ENCODE results near the gene SPRR4. TPM values are rescaled to one million over a fixed set of nuclear protein-coding genes. Genes with fewer than 3 reads are reported as not detected.
"Not testable (repeated sequence)": the region's sequence is repeated elsewhere in the genome, so short reads cannot be mapped to it uniquely, and the experiment has no call there.

Gene SPRR4
- total and polyA plus RNA-seq, 5 experiments from 2014 or later = not detected

- Mint-ChIP-seq H3K4me3 (no peak overlapping the region), H3K4me1 (peaks cover 0 to 4% (median 0%) of the 10 kb centered on the region in 4 donors), H3K27me3 (peaks cover 8 to 50% (median 21%) of the 10 kb centered on the region in 5 donors), H3K27ac (no peak overlapping the region), H3K36me3 (peaks cover 0 to 6% (median 0%) of the 10 kb centered on the region in 3 donors), H3K9me3 (peaks cover 0 to 13% (median 7%) of the 10 kb centered on the region in 9 donors)
- POLR2A ChIA-PET = no interaction called here
- no peak for DNase-seq
- no peak for ATAC-seq
Observed at GRCh38 chr1:152997901-152998300, 27.5 kb downstream of the SPRR4 start.

GRCh38 chr1:152998476-152998875 is 28.0 kb downstream of the SPRR4 start:
- Mint-ChIP-seq H3K9me3 (peaks cover 0 to 13% (median 7%) of the 10 kb centered on the region in 9 donors), H3K4me3 (no peak overlapping the region), H3K36me3 (peaks cover 0 to 6% (median 0%) of the 10 kb centered on the region in 3 donors), H3K4me1 (peaks cover 0 to 4% (median 0%) of the 10 kb centered on the region in 4 donors), H3K27ac (no peak overlapping the region), H3K27me3 (peaks cover 6 to 50% (median 18%) of the 10 kb centered on the region in 5 donors)
- POLR2A ChIA-PET = no interaction called here
- ATAC-seq = no peak
- DNase-seq = no peak

GRCh38 chr1:152999818-153000217 is 29.4 kb downstream of the SPRR4 start:
- peaks cover 4 to 48% (median 18%) of the 10 kb centered on the region in 5 donors for H3K27me3 Mint-ChIP-seq
- DNase-seq (no peak), ATAC-seq (no peak)
- no peak overlapping the region for H3K27ac Mint-ChIP-seq
- H3K36me3 Mint-ChIP-seq = peaks cover 0 to 6% (median 0%) of the 10 kb centered on the region in 3 donors
- POLR2A ChIA-PET = no interaction called here
- no peak overlapping the region for H3K4me3 Mint-ChIP-seq
- peaks cover 0 to 10% (median 7%) of the 10 kb centered on the region in 9 donors for H3K9me3 Mint-ChIP-seq
- H3K4me1 Mint-ChIP-seq = peaks cover 0 to 4% (median 0%) of the 10 kb centered on the region in 4 donors

GRCh38 chr1:153000294-153000693 is 29.8 kb downstream of the SPRR4 start:
- no peak overlapping the region for H3K27ac Mint-ChIP-seq
- POLR2A ChIA-PET = no interaction called here
- H3K9me3 Mint-ChIP-seq = peaks cover 0 to 6% (median 4%) of the 10 kb centered on the region in 9 donors
- H3K4me3 Mint-ChIP-seq = no peak overlapping the region
- ATAC-seq (no peak), DNase-seq (no peak)
- peaks cover 4 to 43% (median 17%) of the 10 kb centered on the region in 5 donors for H3K27me3 Mint-ChIP-seq
- H3K4me1 Mint-ChIP-seq = peaks cover 0 to 4% (median 0%) of the 10 kb centered on the region in 4 donors
- peaks cover 0 to 5% (median 0%) of the 10 kb centered on the region in 3 donors for H3K36me3 Mint-ChIP-seq

- no peak within 1 kb of the TSS for H3K27ac Mint-ChIP-seq
Observed at GRCh38 chr1:153001382-153001781, 30.9 kb downstream of the SPRR4 start, which contains the start of gene SPRR3. Gene SPRR3 (plus strand): TSS chr1:153001749. CDS start chr1:153003021, 1,272 bp downstream.

GRCh38 chr1:153011235-153011758 is 40.8 kb downstream of the SPRR4 start:
- H3K36me3 Mint-ChIP-seq, ATAC-seq, H3K9me3 Mint-ChIP-seq, H3K4me3 Mint-ChIP-seq, H3K27ac Mint-ChIP-seq, DNase-seq, H3K4me1 Mint-ChIP-seq, POLR2A ChIA-PET: not testable (repeated sequence)
- H3K27me3 Mint-ChIP-seq = peaks cover 1 to 32% (median 6%) of the 10 kb centered on the region in 5 donors

More at GRCh38 chr1:153001382-153001781, 30.9 kb downstream of the SPRR4 start, which contains the start of gene SPRR3:
- DNase-seq (no peak), ATAC-seq (no peak)
- Mint-ChIP-seq H3K36me3 (no peaks in the 10 kb centered on the region), H3K4me1 (peaks cover 0 to 4% (median 0%) of the 10 kb centered on the region in 4 donors), H3K4me3 (no peak within 1 kb of the TSS), H3K9me3 (peaks cover 0 to 8% (median 0%) of the 10 kb centered on the region in 9 donors), H3K27me3 (peaks cover 4 to 37% (median 13%) of the 10 kb centered on the region in 5 donors)
- POLR2A ChIA-PET = no interaction called here

- H3K27ac Mint-ChIP-seq, H3K4me1 Mint-ChIP-seq: not testable (repeated sequence)
Observed at GRCh38 chr1:153021829-153022228, 51.4 kb downstream of the SPRR4 start.

More at GRCh38 chr1:153021829-153022228, 51.4 kb downstream of the SPRR4 start:
- DNase-seq, ATAC-seq, H3K36me3 Mint-ChIP-seq, H3K4me3 Mint-ChIP-seq, POLR2A ChIA-PET, H3K9me3 Mint-ChIP-seq: not testable (repeated sequence)
- peaks cover 20 to 75% (median 38%) of the 10 kb centered on the region in 5 donors for H3K27me3 Mint-ChIP-seq

Other genes with a start within 250 kb of the SPRR4 start
- not detected for gene KPRP, start 212.6 kb upstream of the SPRR4 start, total RNA-seq
- not detected for gene KPRP, start 212.6 kb upstream of the SPRR4 start, polyA plus RNA-seq
- not detected for gene LCE1F, start 195.5 kb upstream of the SPRR4 start, total RNA-seq
- not detected for gene LCE1F, start 195.5 kb upstream of the SPRR4 start, polyA plus RNA-seq
- gene LCE1E, start 184.4 kb upstream of the SPRR4 start, total RNA-seq = not detected
- not detected for gene LCE1E, start 184.4 kb upstream of the SPRR4 start, polyA plus RNA-seq
- gene LCE1D, start 173.9 kb upstream of the SPRR4 start, total RNA-seq = not detected
- gene LCE1D, start 173.9 kb upstream of the SPRR4 start, polyA plus RNA-seq = not detected
- gene LCE1C, start 164.0 kb upstream of the SPRR4 start, total RNA-seq = not detected
- not detected for gene LCE1C, start 164.0 kb upstream of the SPRR4 start, polyA plus RNA-seq
- not detected for gene LCE1B, start 158.7 kb upstream of the SPRR4 start, total RNA-seq
- gene LCE1B, start 158.7 kb upstream of the SPRR4 start, polyA plus RNA-seq = not detected
- gene LCE1A, start 143.2 kb upstream of the SPRR4 start, total RNA-seq = not detected
- not detected for gene LCE1A, start 143.2 kb upstream of the SPRR4 start, polyA plus RNA-seq
- not detected for gene LCE6A, start 127.8 kb upstream of the SPRR4 start, total RNA-seq
- gene LCE6A, start 127.8 kb upstream of the SPRR4 start, polyA plus RNA-seq = not detected
- not detected for gene LCE7A, start 110.7 kb upstream of the SPRR4 start, total RNA-seq
- not detected for gene LCE7A, start 110.7 kb upstream of the SPRR4 start, polyA plus RNA-seq
- not detected for gene SMCP, start 92.3 kb upstream of the SPRR4 start, total RNA-seq
- gene SMCP, start 92.3 kb upstream of the SPRR4 start, polyA plus RNA-seq = not detected
- gene IVL, start 62.1 kb upstream of the SPRR4 start, total RNA-seq = not detected
- gene IVL, start 62.1 kb upstream of the SPRR4 start, polyA plus RNA-seq = not detected
- gene SPRR5, start 23.4 kb upstream of the SPRR4 start, total RNA-seq = not detected
- not detected for gene SPRR5, start 23.4 kb upstream of the SPRR4 start, polyA plus RNA-seq
- gene SPRR1A, start 13.4 kb downstream of the SPRR4 start, total RNA-seq = not detected
- gene SPRR1A, start 13.4 kb downstream of the SPRR4 start, polyA plus RNA-seq = not detected
- gene SPRR3, start 31.1 kb downstream of the SPRR4 start, total RNA-seq = not detected
- not detected for gene SPRR3, start 31.1 kb downstream of the SPRR4 start, polyA plus RNA-seq
- gene SPRR1B, start 60.6 kb downstream of the SPRR4 start, total RNA-seq = not detected
- gene SPRR1B, start 60.6 kb downstream of the SPRR4 start, polyA plus RNA-seq = not detected
- gene SPRR2D, start 70.5 kb downstream of the SPRR4 start, total RNA-seq = not detected
- gene SPRR2D, start 70.5 kb downstream of the SPRR4 start, polyA plus RNA-seq = not detected
- not detected for gene SPRR2A, start 86.9 kb downstream of the SPRR4 start, total RNA-seq
- not detected for gene SPRR2A, start 86.9 kb downstream of the SPRR4 start, polyA plus RNA-seq
- gene SPRR2B, start 101.0 kb downstream of the SPRR4 start, total RNA-seq = not detected
- not detected for gene SPRR2B, start 101.0 kb downstream of the SPRR4 start, polyA plus RNA-seq
- not detected for gene SPRR2E, start 123.9 kb downstream of the SPRR4 start, total RNA-seq
- gene SPRR2E, start 123.9 kb downstream of the SPRR4 start, polyA plus RNA-seq = not detected
- gene SPRR2F, start 142.9 kb downstream of the SPRR4 start, total RNA-seq = not detected
- not detected for gene SPRR2F, start 142.9 kb downstream of the SPRR4 start, polyA plus RNA-seq
- gene SPRR2G, start 180.2 kb downstream of the SPRR4 start, total RNA-seq = not detected
- gene SPRR2G, start 180.2 kb downstream of the SPRR4 start, polyA plus RNA-seq = not detected
- not detected for gene LELP1, start 232.8 kb downstream of the SPRR4 start, total RNA-seq
- gene LELP1, start 232.8 kb downstream of the SPRR4 start, polyA plus RNA-seq = not detected
- not detected for gene PRR9, start 246.9 kb downstream of the SPRR4 start, total RNA-seq
- not detected for gene PRR9, start 246.9 kb downstream of the SPRR4 start, polyA plus RNA-seq